Stimulated activated CD4-positive, alpha-beta T cell treated with anti-CD3 and anti-CD28 coated beads, Interleukin-12 subunit alpha, Interleukin-12 subunit beta, amount 100 ng/mL, for 4 hours (primary cell): ENCODE measurements around the gene NCMAP.

Experiments used
- DNase-seq: peaks from one replicate; pipeline ENCODE4 v3.0.0-alpha.2; 2020

Gene NCMAP

DNA sequence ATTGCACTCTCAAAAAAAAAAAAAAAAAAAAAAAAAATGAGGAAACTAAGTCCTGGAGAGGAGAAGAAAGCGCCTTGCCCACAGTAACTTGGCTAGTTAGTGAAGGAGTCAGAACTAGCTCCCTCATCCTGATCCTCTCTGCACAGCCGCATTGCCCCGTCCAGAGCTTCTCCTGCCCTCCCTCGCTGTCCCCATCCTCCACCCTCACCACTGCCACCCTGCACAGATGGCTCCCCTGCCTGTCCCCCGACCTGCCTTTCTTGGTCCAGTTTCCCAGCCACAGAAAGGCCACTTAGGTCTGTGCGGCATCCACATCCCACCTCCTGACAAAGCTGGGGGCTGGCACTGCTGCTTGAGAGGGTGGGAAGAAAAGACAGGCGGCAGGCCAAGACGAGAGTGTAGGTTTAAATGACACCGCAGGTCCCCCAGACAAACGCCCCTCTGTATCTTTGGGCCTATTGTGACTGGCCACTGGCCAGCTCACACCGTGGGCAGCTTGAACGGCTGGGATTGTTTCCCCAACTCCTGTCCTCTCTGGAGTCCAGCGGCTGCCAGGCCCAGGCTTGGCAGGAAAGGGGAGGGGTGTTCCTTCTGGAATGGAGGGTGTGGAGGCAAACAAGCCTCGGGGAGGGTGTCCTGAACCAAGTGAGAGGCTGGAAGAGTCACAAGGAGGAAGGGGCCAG is 20.2 kb downstream of the NCMAP start:
- no peak for DNase-seq

DNA sequence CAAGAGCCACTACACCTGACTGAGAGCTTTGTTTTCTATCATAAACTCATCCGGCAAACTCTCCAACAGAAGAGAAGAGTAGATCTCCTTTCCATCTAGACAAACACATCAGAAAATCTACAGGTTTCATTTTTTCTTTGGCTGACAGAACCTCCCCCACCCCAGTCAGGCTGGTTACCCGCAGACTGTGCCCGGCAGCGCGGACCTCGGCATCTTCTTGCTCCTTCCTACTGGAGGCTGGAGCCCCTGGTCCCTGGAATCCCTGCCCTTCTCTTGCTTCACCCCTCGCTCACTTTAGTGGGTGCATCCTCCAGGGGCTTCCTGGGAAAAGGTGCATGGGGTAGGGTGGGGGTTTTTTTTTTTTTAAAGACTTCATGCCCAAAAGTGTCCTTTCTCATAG is 23.0 kb downstream of the NCMAP start:
- DNase-seq, result no peak

DNA sequence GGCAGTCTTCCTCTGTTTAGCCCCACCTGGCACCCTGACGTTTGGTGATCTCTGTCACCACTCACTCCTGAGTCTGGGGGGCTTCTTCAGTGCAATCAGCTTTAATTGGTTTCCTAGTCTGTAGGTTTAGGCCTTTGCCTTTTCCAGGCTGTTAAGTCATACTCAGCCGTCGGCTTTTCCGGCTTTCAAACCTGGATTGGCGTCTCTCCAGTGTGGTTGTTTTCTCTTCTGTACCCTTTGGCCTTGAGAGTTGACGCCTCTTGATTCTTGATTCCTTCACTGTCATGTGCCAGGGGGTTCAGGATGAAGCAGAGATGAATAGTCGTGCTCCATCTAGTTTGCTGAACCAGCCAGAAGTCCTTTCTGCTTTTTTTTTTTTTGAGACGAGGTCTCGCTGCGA is 24.9 kb downstream of the NCMAP start:
- DNase-seq, result no peak

DNA sequence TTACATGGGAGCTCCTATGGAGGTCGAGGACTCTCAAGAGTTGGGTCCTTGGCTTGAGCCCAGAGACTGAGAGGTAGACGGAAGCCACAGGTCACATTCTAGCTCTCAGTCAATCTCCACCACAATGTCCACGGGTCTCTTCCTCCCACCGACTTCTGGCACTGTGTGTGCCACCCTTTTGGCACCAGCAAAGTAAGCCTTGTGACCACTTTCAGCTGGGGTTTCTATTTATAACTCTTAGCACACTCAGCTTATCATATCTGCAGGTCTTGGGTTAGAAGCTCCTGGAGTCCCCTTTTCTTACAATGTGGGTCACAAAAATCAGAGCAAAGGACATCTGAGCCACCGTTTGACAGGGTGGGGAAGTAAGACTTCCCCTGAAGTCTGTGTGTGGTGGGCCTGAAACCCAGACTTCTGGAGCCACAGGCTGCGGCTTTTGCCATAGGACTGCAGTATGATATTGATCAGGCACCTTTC is 28.3 kb downstream of the NCMAP start:
- no peak for DNase-seq

DNA sequence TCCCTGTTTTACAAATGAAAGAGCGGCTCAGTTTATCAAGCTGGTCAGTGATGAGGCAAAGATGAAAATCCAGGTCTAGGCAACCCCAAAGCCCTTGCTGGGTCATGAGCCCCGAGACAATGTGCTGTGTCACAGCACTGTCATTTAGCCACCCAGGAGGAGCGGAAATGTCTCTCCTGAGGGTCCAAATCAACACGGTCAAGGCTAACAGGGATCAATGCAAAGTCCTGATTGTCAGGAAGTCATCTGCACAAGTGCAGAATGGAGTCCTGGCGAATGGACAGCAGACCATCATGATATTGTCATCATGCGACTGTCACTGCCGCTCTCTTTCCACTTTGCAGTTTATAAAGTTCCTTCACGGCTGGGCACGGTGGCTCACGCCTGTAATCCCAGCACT is 30.2 kb downstream of the NCMAP start:
- DNase-seq, result no peak

DNA sequence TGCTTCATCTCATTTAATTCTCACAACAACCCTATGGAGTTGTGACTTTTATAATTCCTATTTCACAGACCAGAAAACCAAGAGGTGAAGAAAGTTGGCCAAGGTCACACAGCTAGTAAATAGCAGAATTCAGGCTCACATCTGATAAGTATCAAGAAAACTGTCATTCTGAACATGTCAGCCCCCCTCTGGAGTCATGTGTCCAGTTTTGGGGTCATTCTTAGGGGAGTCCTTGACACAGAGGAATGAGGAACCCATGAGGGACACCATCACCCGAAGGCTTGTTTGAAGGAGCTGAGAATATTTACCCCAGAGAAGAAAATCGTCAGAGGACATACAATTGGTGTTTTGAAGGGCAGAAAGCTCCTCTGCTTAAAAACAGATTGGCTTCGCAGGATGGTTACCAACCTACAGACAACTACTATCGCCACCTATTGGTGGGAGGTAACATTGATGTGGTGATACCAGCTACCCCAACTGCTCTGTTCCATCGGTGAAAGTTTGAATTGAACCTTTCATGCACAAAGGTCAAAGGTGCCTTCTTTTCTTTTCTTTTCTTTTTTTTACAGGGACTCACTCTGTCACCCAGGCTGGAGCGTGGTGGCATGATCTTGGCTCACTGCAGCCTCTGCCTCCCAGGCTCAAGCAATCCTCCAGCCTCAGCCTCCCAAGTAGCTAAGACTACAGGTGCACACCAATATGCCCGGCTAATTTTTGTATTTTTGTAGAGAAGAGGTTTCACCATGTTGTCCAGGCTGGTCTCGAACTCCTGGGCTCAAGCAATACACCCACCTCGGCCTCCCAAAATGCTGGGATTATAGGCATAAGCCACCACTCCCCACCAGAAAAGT is 31.3 kb downstream of the NCMAP start:
- DNase-seq, result peak; percentile 1

DNA sequence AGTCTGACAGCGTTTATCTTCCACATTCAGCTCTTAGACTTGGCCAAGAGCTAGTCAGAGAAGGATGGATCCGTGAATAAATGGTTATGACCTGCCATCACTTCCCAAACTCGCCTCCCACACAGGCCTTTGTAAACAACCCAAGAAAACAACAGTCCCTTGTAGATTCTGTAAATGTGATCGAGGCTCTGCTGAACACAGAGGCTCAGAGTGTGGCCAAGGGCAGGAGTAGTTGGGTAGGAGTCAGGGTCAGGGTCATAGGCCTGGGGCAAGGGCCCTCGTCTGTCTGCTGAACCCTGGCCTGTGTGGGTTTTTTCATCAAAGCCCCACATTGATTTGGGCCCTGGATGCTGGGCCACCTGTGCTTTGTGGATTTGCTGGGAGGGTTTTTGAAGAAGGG is 32.7 kb downstream of the NCMAP start:
- no peak for DNase-seq

DNA sequence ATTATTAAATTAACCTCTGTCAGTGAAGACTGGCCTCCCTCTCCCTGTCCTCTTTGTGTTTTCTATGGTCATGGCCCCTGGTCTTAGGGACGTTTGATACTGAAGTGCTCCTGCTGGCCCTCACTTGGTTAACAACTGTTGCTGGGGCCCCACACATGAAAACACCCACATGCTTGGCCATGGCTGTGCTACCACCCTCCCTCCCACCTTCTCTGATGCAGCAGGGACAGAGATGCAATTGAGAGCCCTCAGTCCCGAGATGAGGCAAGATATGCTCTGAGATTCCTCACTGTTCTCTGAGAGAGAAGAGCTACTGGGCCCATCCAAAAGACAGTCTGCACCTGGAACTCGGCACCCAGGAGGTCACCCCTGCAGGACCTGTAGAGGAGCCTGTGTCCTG is 33.3 kb downstream of the NCMAP start:
- DNase-seq, result no peak

DNA sequence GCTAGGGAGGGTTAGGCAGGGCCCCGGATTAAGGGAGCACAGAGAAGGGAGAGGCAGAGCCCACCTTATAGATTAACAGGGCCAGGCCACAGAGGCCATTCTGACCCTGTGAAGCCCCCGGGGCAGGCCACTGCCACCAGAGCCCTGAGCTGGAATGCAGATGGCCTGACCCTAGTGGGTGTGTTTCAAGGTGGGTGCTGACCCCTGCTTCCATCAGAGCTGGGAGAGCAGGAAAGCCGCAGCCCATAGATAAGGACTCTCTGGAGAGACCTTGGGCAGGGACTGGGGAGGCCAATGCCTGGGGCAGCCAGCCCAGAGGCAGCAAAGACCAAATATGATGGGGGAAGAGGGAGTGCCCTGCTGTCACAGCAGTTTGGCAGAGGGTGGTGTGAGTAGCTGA is 35.9 kb downstream of the NCMAP start:
- DNase-seq, result no peak

DNA sequence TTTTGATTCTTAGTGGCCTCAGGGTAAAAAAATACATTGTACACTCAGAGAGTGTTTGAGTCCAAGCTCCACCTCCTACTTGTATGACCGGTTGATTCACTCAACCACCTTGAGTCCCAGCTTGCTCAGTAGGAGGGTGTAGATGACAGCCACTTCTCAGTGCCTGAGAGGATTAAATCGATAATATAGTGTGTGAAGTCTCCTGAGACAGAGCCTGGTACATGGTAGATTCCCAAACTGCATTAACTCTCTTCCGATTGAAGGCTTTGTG is 38.4 kb downstream of the NCMAP start:
- DNase-seq, result no peak

DNA sequence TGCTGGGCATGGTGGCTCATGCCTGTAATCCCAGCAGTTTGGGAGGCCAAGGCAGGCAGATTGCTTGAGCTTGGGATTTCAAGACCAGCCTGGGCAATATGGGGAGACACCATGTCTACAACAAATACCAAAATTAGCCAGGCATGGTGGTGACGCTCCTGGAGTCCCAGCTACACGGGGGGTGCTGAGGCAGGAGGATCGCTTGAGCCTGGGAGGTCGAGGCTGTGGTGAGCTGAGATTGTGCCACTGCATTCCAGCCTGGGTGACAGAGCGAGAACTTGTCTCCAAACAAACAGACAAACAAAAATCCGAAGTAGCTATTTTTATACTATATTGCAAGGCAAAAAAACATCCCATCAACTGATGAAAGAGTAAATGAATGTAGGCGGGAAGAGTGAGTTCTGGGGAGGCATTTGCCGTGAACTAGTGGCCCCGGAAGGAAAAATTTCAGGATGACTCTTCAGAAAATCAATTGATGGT is 40.6 kb downstream of the NCMAP start:
- DNase-seq, result no peak

DNA sequence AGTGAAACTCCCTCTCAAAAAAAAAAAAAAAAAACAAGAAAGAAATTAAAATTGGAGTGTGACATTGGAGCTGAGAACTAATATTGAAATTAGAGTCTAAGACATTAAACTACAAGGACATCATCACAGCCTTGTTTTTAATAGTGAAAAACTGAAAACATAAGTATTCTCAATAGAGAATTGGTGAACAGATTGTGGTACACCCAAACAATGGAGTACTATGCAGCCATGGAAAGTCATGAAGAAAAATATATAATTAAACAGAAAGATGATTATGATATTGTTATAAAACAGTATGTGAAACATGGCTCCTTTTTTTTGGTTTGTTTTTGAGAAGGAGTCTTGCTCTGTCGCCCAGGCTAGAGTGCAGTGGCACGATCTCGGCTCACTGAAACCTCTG is 43.4 kb downstream of the NCMAP start:
- DNase-seq, result no peak

DNA sequence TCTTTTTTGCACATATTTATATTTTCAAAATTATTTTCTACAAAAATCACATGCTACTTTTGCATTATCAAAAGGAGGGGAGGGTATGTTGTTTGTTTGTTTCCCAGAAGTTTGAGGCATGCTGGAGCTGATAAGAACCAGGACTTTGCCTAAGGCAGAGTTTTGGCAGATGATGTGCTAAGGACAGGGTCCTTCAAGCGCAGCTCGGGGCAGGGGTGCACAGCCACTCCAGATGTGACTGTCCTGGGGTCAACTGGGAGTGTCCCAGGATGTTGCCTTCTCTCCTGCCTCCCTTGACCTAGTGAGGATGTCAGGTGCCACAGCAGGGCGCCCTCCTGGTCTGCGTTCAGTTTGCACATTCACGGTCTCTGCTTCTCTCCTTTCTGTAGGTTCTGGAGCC is 44.7 kb downstream of the NCMAP start:
- DNase-seq, result no peak

DNA sequence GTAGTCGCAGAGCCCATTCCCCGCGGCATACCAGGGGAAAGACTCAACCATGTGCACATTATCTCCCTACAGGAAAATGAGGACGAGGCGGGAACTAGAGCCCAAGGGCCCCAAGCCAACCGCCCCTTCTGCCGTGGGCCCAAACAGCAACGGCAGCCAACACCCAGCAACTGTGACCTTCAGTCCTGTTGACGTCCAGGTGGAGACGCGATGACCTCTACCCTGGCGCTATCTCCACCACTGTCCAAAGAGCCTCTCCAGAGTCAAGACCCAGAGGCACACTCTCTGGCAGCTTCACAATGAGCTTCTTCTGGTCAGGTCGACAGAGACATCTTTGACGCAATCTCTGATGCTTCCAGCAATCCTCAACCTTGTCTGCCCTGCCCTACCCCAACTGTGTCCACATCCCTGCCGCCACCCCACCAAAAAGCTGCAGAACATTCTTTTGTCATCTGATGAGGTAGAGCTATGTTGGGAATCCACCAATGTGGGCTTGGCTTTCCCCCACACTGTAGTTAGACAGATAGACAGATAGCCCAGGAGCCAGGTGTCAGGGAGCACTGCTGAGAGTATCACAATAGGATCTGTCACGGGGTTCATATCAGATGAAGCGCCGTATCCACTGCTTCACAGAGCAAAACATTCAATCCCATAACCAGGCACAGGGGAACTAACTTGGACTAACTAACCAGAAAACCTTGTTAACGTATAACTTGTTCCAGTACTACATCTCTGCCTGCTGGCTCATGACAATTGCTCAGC is 49.8 kb downstream of the NCMAP start:
- no peak for DNase-seq

DNA sequence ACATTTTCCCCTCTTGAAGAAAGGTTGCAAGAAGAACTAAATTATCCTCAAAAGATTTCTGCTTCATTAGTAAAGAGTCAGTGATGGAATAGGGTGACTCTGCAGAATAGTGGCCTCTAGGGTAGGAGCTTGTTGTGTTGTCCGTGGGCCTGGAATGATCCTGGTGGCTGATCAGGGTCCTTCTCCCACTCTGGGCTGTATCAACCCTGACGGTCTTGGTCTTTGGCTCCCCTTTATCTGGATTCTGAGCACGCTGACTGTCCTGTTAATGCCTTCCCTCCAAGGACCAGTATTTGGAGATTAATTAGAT is 50.4 kb downstream of the NCMAP start:
- DNase-seq, result no peak

DNA sequence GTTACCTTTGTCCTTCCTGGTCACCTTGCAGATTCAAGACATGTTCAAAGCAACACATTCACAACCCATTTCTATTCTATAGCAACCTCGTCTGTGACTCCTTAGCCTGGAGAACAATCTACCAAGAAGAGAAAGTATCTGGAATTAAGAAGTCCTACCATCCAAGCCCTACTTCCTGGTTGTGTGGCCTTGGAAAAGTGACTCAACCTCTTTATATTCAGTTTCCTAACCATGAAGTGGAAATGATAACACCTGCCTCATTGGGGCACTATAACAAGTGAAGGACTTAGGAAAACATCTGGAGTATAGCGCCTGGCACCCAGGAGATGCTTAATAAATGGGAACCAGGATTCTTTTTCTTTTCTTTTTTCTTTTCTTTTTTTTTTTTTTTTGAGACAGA is 50.7 kb downstream of the NCMAP start:
- no peak for DNase-seq

DNA sequence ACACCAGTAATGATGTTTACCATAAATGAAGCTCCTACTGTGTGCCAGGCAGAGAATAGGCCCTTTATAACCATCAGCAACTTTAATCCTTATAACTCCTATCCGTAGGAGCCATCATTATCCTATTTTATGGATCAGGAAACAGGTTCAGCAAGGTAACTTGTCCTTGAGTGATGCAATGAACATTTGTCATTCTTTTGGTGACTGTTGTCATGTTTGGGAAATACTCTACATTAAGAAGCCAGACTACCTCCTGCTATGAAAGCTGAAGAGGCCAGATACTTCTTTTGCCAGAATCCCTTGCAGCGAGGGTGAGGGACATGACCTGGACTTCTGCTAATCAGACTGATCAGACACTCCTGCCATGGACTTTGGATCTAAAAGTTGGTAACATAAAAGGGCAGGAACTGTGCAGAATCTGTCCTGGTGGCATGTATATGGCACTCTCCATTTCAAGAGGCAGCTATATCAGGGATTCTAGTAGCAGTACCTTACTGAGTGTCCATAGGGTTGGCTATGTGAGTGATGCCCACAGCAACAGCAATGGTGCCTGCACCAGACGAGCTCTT is 54.1 kb downstream of the NCMAP start:
- DNase-seq, result no peak

DNA sequence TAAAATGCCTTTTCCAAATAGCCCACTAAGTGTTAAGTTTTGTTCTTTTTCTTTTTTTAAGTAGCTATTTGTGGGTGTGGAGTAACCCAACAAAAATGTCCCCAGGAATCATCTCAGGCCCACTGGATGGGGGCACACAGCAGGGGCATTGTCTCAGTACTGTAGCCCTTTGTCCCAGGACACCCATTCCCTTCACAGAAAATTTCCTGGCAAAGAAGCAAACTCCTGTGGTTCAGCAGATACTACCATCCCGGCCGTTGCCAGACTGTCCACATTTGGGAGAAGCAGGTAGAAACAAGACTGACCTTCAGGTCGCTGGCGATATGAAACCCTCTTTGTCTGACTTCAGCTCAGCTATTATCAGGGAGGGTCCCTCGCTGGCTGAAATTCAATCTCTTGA is 63.5 kb downstream of the NCMAP start:
- DNase-seq, result no peak

DNA sequence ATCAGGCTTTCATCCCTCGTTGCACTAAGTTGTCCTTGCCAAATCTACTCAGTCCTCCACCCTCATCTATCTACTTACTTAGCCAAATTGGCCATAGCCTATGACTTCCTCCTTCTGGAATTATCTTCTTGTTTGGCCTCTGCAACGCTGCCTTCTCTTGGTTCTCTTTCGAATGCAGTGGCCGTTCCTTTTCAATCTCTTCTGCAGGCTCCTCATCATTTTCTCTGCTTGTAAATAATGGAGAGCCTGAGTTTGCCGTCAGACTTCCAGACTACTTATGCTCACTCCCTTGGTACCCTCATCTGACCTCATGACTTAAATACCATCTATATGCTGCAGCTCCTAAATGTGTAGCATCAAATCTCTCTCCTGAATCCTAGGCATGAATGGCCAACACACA is 64.8 kb downstream of the NCMAP start:
- no peak for DNase-seq

DNA sequence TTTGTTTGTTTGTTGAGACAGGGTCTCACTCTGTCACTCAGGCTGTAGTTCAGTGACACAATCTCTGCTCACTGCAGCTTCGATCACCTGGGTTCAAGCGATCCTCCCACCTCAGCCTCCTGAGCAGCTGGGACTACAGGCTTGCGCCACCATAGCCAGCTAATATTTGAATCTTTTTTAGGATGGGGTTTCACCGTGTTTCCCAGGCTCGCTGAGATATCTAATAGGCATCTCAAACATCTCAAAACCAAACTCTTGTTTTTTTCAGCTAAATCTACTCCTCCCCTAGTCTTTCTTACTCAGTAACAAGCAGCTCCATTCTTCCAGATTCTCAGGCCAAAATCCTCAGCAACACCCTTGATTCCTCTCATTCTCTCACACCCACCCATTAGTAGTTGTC is 65.2 kb downstream of the NCMAP start:
- DNase-seq, result no peak

DNA sequence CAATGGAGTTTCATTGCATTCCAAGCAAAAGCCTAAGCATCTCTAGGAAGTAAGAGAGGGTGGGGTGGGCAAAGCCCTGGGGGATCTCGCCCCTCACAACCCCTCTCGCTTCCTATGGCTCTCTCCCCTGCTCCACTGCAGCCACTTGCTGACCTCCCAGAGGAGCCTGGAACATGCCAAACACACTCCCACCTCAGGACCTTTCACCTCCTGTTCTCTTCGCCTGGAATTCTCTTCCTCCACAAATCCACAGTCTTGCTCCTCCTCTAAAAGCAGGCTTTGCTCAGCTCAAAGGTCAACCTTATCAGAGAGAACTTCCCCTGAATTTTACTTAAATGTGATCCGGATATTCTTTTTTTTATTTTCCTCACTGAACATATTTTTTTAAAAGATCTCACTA is 66.3 kb downstream of the NCMAP start:
- no peak for DNase-seq

DNA sequence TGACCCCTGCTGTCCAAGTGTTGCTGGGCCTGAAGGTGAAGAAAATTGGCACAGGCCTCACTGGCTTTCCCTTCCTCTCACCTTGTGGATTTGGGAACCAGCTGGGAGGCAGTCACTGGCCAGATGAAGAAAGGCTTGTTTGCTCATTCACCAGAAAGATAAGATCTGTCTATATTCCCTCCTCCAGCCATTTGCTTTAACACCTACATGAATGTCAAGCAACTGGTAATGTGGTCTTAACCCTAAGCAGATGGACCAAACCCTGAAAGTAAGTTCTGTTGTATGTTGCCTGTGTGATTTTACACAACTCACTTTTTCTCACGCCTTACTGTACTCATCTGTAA is 76.9 kb downstream of the NCMAP start:
- no peak for DNase-seq

DNA sequence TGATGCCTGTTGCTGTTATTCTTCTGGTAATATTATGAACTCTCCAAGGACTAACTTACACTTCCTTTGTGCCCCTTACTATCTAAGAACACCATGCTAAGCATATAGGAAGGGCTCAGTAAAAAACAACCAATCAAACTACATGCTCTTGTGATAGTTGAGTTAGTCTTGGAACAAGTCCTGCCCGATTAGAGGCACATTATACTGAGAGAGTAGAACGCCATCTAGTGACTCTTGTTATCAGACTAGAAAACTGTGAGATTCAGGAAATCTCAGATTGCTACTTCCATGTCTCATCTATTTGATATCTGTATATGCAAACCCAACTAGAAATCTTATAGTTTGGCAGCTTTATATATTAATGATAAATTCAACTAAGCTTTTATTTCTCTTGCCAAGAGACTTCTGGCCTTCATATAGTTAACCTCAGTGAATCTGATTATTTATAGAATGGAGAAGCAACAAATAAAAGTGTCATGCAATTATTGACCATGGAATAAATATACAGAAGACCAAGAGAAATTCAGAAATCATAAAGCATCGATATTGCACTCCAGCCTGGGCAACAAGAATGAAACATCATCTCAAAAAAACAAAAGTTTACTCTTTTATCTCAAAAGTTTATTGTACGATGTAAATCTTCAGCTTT is 79.4 kb downstream of the NCMAP start:
- DNase-seq, result no peak
